IPS DF 6.9 (cell line): ENCODE measurements around the gene PSD.
A peak's percentile ranks its signal among the peaks of the same experiment; 100 is the strongest.

ENCODE experiments used
- DNase-seq: peaks from one replicate; pipeline ENCODE4 v3.0.0-alpha.2; 2013; ENCODE audit warnings: low read depth, low spot score
- H3K27ac ChIP-seq: one replicate; pipeline ENCODE4 v1.5.1; 2013; ENCODE audit warnings: low read length, control low read depth
- H3K27me3 ChIP-seq: 2 replicates; pipeline ENCODE4 v1.6.1; 2013; ENCODE audit warnings: mild to moderate bottlenecking, low read length; ENCODE audit not compliant: control insufficient read depth, insufficient read depth
- H3K36me3 ChIP-seq: 2 replicates; pipeline ENCODE4 v1.6.1; 2013; ENCODE audit warnings: low read length; ENCODE audit not compliant: control insufficient read depth, insufficient read depth
- H3K4me1 ChIP-seq: 2 replicates; pipeline ENCODE4 v1.6.1; 2013; ENCODE audit warnings: low read length; ENCODE audit not compliant: control insufficient read depth, insufficient read depth
- H3K4me3 ChIP-seq: 2 replicates; pipeline ENCODE4 v1.5.1; 2013; ENCODE audit warnings: mild to moderate bottlenecking, low read length
- H3K9me3 ChIP-seq: 2 replicates; pipeline ENCODE4 v1.6.1; 2013; ENCODE audit warnings: low read length, inconsistent platforms; ENCODE audit not compliant: control insufficient read depth, insufficient read depth
- WGBS: extraction: QIAGEN DNeasy Blood & Tissue Kit; methylation state at CpG from one replicate; pipeline ENCODE4 v1.1.7; 2013; ENCODE audit warnings: mixed read lengths, missing lambda C conversion rate; ENCODE audit not compliant: insufficient read length, insufficient coverage; 5-methylcytosine and 5-hydroxymethylcytosine counted together

The PSD gene

DNA sequence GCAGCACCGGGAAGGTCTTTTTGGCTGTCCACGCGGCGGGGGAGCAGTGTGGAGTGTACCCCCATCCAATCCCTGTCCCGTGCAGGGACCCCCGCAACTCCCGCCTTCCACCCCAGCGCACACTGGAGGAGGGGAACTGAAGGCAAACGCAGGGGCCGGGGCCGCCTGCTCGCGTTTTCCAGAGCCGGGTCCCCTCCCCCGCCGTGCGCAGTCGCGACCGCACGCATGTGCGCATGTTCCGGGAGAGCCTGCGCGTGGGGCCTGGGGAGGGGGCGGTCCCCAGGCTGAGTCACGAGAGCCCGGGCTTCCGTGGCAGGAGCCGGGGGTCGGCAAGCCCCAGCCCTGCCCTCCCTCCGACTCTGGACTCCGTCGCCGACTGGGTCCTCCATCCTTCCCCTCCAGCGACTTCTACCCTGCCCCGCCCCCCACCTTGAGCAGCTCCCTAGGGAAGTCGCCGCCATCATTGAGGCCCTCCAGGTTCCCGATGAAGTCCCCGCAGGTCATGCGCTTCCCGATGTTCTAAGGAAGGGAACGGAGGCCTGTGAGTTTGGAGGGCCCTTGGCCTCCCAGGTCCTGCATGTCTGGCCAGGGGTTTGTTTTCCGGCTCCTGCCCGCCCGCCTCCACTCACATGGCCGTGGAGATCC, 8.0 kb downstream of the PSD start:
- H3K9me3 ChIP-seq: no peaks in the 10 kb centered on the region
- no peak for DNase-seq
- H3K27ac ChIP-seq: no peak overlapping the region
- H3K27me3 ChIP-seq: peaks cover 16% of the 10 kb centered on the region
- peaks cover 6% of the 10 kb centered on the region; the same call in 1 of the 2 replicates for H3K4me1 ChIP-seq
- no CpG with 5 or more reads among the region's 48 CpGs for WGBS
- peak overlapping the region; percentile 45; the same call in 1 of the 2 replicates for H3K4me3 ChIP-seq
- no peaks in the 10 kb centered on the region for H3K36me3 ChIP-seq

- Histone ChIP-seq H3K4me3 (peak overlapping the region; percentile 45; the same call in 1 of the 2 replicates), H3K27ac (no peak overlapping the region)
Measured at GRCh38 chr10:102409604-102410428, 8.8 kb downstream of the PSD start.

DNA sequence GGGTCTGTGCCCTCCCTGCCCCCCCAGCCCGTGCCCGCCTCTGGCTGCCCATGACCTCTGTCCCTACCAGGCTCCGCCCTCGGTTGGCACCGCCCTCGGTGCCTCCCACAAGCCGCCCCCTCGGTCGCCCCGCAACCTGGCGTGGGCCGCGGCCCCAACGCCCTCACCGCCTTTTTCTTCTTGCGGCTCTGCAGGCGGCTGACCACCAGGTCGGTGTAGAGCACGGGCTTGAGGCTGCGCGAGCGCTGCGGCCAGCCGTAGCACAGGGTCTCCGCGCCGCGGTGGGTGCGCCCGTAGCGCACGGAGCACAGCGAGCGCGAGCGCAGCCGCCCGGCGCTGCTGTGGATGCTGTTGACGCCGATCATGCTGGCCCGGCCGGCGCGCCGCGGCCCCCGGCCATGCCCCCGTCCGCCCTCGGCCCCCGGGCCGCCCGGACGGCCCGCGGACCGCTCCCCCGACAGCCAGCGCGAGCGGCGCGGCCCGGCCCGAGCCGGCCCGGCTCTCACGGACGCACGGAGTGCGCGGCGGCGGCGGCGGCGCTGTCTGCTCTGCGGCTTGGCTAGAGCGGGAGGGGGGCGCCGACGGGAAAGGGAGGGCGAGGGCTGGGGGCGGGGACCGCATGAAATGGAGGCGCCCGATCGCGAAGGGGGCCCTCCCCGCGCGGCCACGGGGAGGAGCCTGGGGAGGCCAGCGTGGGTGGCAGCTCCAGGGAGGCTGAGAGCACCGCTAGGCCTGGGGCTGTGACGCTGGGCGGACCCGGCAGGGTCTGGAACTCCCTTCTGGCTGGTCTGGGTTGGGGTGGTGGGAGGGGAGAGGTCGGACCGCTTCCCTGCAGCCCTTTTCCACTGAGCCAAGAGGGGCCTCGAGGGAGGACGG, 9.6 kb downstream of the PSD start:
- WGBS: no CpG with 5 or more reads among the region's 103 CpGs
- Histone ChIP-seq H3K4me3 (peak overlapping the region; percentile 40; the same call in 1 of the 2 replicates), H3K27me3 (peaks cover 16% of the 10 kb centered on the region), H3K9me3 (no peaks in the 10 kb centered on the region), H3K27ac (no peak overlapping the region), H3K36me3 (no peaks in the 10 kb centered on the region), H3K4me1 (peaks cover 6% of the 10 kb centered on the region; the same call in 1 of the 2 replicates)
- no peak for DNase-seq

More at GRCh38 chr10:102409604-102410428, 8.8 kb downstream of the PSD start:
- Histone ChIP-seq H3K27me3 (peaks cover 16% of the 10 kb centered on the region), H3K9me3 (no peaks in the 10 kb centered on the region), H3K36me3 (no peaks in the 10 kb centered on the region), H3K4me1 (peaks cover 6% of the 10 kb centered on the region; the same call in 1 of the 2 replicates)
- 100% methylated on average over 1 of the region's 24 CpGs for WGBS
- DNase-seq: no peak

- Histone ChIP-seq H3K27me3 (peaks cover 16% of the 10 kb centered on the region), H3K36me3 (no peaks in the 10 kb centered on the region), H3K27ac (no peak overlapping the region), H3K4me1 (peaks cover 6% of the 10 kb centered on the region; the same call in 1 of the 2 replicates), H3K4me3 (peak overlapping the region; percentile 40; the same call in 1 of the 2 replicates), H3K9me3 (no peaks in the 10 kb centered on the region)
- no CpG with 5 or more reads among the region's 14 CpGs for WGBS
- no peak for DNase-seq
Measured at GRCh38 chr10:102408131-102408727, 10.4 kb downstream of the PSD start.

- no peaks in the 10 kb centered on the region for H3K36me3 ChIP-seq
- H3K27me3 ChIP-seq: peaks cover 16% of the 10 kb centered on the region
Measured at GRCh38 chr10:102407425-102408130, 11.0 kb downstream of the PSD start.

GRCh38 chr10:102406815-102407214, 11.8 kb downstream of the PSD start:
- no peak for DNase-seq
- no peak overlapping the region for H3K4me3 ChIP-seq
- H3K36me3 ChIP-seq: no peaks in the 10 kb centered on the region
- no peaks in the 10 kb centered on the region for H3K9me3 ChIP-seq
- peaks cover 16% of the 10 kb centered on the region for H3K27me3 ChIP-seq
- WGBS: no CpG with 5 or more reads among the region's 2 CpGs
- H3K4me1 ChIP-seq: peaks cover 6% of the 10 kb centered on the region; the same call in 1 of the 2 replicates
- H3K27ac ChIP-seq: no peak overlapping the region

More at GRCh38 chr10:102407425-102408130, 11.0 kb downstream of the PSD start:
- Histone ChIP-seq H3K9me3 (no peaks in the 10 kb centered on the region), H3K4me3 (no peak overlapping the region), H3K4me1 (peaks cover 6% of the 10 kb centered on the region; the same call in 1 of the 2 replicates), H3K27ac (no peak overlapping the region)
- no peak for DNase-seq
- no CpG with 5 or more reads among the region's 13 CpGs for WGBS

- WGBS: no CpG with 5 or more reads among the region's 6 CpGs
- H3K4me3 ChIP-seq: no peak overlapping the region
- H3K36me3 ChIP-seq: no peaks in the 10 kb centered on the region
- H3K27ac ChIP-seq: no peak overlapping the region
- peaks cover 6% of the 10 kb centered on the region; the same call in 1 of the 2 replicates for H3K4me1 ChIP-seq
- H3K27me3 ChIP-seq: peaks cover 16% of the 10 kb centered on the region
- H3K9me3 ChIP-seq: no peaks in the 10 kb centered on the region
- no peak for DNase-seq
Measured at GRCh38 chr10:102405632-102406031, 13.0 kb downstream of the PSD start.

DNA sequence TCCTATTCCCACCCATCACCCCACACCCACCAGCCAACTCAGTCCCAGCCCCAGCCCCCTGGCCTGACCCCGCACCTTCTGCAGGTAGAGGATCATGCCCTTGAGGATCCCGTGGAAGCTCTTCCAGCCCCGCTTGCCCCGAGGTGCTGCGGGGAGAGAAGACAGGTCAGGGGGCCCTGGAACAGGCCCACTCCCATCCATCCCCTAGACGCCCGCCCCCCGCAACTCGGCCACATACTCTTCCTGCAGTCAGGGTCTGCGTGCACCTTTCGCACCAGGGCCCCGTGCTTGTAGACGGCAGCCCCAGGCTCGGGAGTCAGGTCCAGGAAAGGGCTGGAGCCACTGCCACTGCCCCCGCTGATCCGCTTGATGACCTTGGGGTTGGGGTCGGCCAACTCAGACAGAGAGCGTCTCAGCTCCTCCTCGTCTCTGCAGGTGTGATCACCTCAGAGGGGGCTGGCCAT, 13.4 kb downstream of the PSD start:
- no peaks in the 10 kb centered on the region for H3K9me3 ChIP-seq
- H3K4me3 ChIP-seq: no peak overlapping the region
- H3K27ac ChIP-seq: no peak overlapping the region
- H3K36me3 ChIP-seq: no peaks in the 10 kb centered on the region; the same call in 1 of the 2 replicates
- no peak for DNase-seq
- peaks cover 6% of the 10 kb centered on the region; the same call in 1 of the 2 replicates for H3K4me1 ChIP-seq
- WGBS: no CpG with 5 or more reads among the region's 19 CpGs
- H3K27me3 ChIP-seq: peaks cover 14% of the 10 kb centered on the region

GRCh38 chr10:102404361-102405107, 14.1 kb downstream of the PSD start:
- H3K27me3 ChIP-seq: peaks cover 8% of the 10 kb centered on the region
- DNase-seq: no peak
- WGBS: no CpG with 5 or more reads among the region's 17 CpGs
- H3K36me3 ChIP-seq: no peaks in the 10 kb centered on the region; the same call in 1 of the 2 replicates
- H3K9me3 ChIP-seq: no peaks in the 10 kb centered on the region
- H3K4me3 ChIP-seq: no peak overlapping the region
- H3K27ac ChIP-seq: no peak overlapping the region
- H3K4me1 ChIP-seq: peaks cover 7% of the 10 kb centered on the region; the same call in 1 of the 2 replicates
